HUES48 (cell line): ENCODE measurements around the gene GRK3.
"Not testable (repeated sequence)": the region's sequence is repeated elsewhere in the genome, so short reads cannot be mapped to it uniquely, and the experiment has no call there.

Experiments used
- H3K27ac ChIP-seq: one replicate; pipeline ENCODE4 v1.7.0; 2013; ENCODE audit warnings: low read depth, low read length, inconsistent platforms
- H3K27me3 ChIP-seq: 2 replicates; pipeline ENCODE4 v1.6.1; 2013; ENCODE audit warnings: mild to moderate bottlenecking, low read length; ENCODE audit not compliant: control insufficient read depth, insufficient read depth
- H3K36me3 ChIP-seq: 2 replicates; pipeline ENCODE4 v1.6.1; 2013; ENCODE audit warnings: low read length; ENCODE audit not compliant: control insufficient read depth, insufficient read depth
- H3K4me1 ChIP-seq: 2 replicates; pipeline ENCODE4 v1.6.1; 2013; ENCODE audit warnings: mild to moderate bottlenecking, low read length; ENCODE audit not compliant: control insufficient read depth, insufficient read depth
- H3K4me3 ChIP-seq: 2 replicates; pipeline ENCODE4 v1.5.1; 2013; ENCODE audit warnings: mild to moderate bottlenecking, low read depth, low read length
- H3K9ac ChIP-seq: 2 replicates; pipeline ENCODE4 v1.6.1; 2013; ENCODE audit warnings: mild to moderate bottlenecking, low read depth, low read length, moderate library complexity
- H3K9me3 ChIP-seq: 2 replicates; pipeline ENCODE4 v1.6.1; 2013; ENCODE audit warnings: low read length; ENCODE audit not compliant: control insufficient read depth, insufficient read depth

GRK3 gene

GRCh38 chr22:25602916-25603315 lies 38.4 kb downstream of the GRK3 start:
- Histone ChIP-seq H3K4me3 (no peak overlapping the region), H3K27me3 (no peaks in the 10 kb centered on the region), H3K27ac (no peak overlapping the region)

GRCh38 chr22:25605146-25605545 lies 40.7 kb downstream of the GRK3 start:
- H3K27me3 ChIP-seq, H3K4me1 ChIP-seq, H3K27ac ChIP-seq, H3K36me3 ChIP-seq, H3K9me3 ChIP-seq, H3K9ac ChIP-seq, H3K4me3 ChIP-seq: not testable (repeated sequence)

More at GRCh38 chr22:25602916-25603315, 38.4 kb downstream of the GRK3 start:
- Histone ChIP-seq H3K36me3 (no peaks in the 10 kb centered on the region), H3K9ac (no peak overlapping the region), H3K4me1 (peaks cover 9% of the 10 kb centered on the region; the same call in 1 of the 2 replicates), H3K9me3 (no peaks in the 10 kb centered on the region)

GRCh38 chr22:25605565-25605964 lies 41.1 kb downstream of the GRK3 start:
- H3K36me3 ChIP-seq, H3K27me3 ChIP-seq, H3K4me1 ChIP-seq, H3K27ac ChIP-seq, H3K9ac ChIP-seq, H3K9me3 ChIP-seq, H3K4me3 ChIP-seq: not testable (repeated sequence)

- H3K4me3 ChIP-seq, H3K27ac ChIP-seq, H3K4me1 ChIP-seq, H3K9me3 ChIP-seq, H3K9ac ChIP-seq, H3K27me3 ChIP-seq, H3K36me3 ChIP-seq: not testable (repeated sequence)
Observed at GRCh38 chr22:25611284-25611683, 46.8 kb downstream of the GRK3 start.

GRCh38 chr22:25613131-25613530 lies 48.7 kb downstream of the GRK3 start:
- H3K4me1 ChIP-seq, H3K9ac ChIP-seq, H3K27ac ChIP-seq, H3K4me3 ChIP-seq, H3K9me3 ChIP-seq, H3K36me3 ChIP-seq, H3K27me3 ChIP-seq: not testable (repeated sequence)

GRCh38 chr22:25613558-25613957 lies 49.1 kb downstream of the GRK3 start:
- H3K27me3 ChIP-seq, H3K36me3 ChIP-seq: not testable (repeated sequence)

GRCh38 chr22:25614791-25615190 lies 50.3 kb downstream of the GRK3 start:
- H3K27ac ChIP-seq, H3K9me3 ChIP-seq, H3K9ac ChIP-seq, H3K36me3 ChIP-seq, H3K4me3 ChIP-seq, H3K27me3 ChIP-seq: not testable (repeated sequence)
- H3K4me1 ChIP-seq, result peaks cover 10% of the 10 kb centered on the region; the same call in 1 of the 2 replicates

More at GRCh38 chr22:25613558-25613957, 49.1 kb downstream of the GRK3 start:
- H3K4me1 ChIP-seq, H3K9me3 ChIP-seq, H3K27ac ChIP-seq, H3K4me3 ChIP-seq, H3K9ac ChIP-seq: not testable (repeated sequence)

GRCh38 chr22:25621986-25622385 lies 57.5 kb downstream of the GRK3 start:
- H3K4me3 ChIP-seq, result no peak overlapping the region

GRCh38 chr22:25623310-25623734 lies 58.8 kb downstream of the GRK3 start:
- no peak overlapping the region for H3K4me3 ChIP-seq
- H3K36me3 ChIP-seq, result no peaks in the 10 kb centered on the region
- peaks cover 32% of the 10 kb centered on the region for H3K4me1 ChIP-seq
- H3K9ac ChIP-seq, result no peak overlapping the region
- no peaks in the 10 kb centered on the region for H3K9me3 ChIP-seq
- no peak overlapping the region for H3K27ac ChIP-seq
- no peaks in the 10 kb centered on the region for H3K27me3 ChIP-seq

More at GRCh38 chr22:25621986-25622385, 57.5 kb downstream of the GRK3 start:
- no peaks in the 10 kb centered on the region for H3K27me3 ChIP-seq
- H3K36me3 ChIP-seq, result no peaks in the 10 kb centered on the region
- no peak overlapping the region for H3K9ac ChIP-seq
- no peak overlapping the region for H3K27ac ChIP-seq
- H3K9me3 ChIP-seq, result no peaks in the 10 kb centered on the region
- H3K4me1 ChIP-seq, result peaks cover 28% of the 10 kb centered on the region

GRCh38 chr22:25623851-25624250 lies 59.4 kb downstream of the GRK3 start:
- H3K36me3 ChIP-seq, result no peaks in the 10 kb centered on the region
- H3K27me3 ChIP-seq, result no peaks in the 10 kb centered on the region
- H3K4me3 ChIP-seq, result no peak overlapping the region
- H3K4me1 ChIP-seq, result peaks cover 32% of the 10 kb centered on the region
- no peaks in the 10 kb centered on the region for H3K9me3 ChIP-seq
- no peak overlapping the region for H3K9ac ChIP-seq
- no peak overlapping the region for H3K27ac ChIP-seq

- H3K36me3 ChIP-seq, result no peaks in the 10 kb centered on the region
- no peak overlapping the region for H3K9ac ChIP-seq
- no peak overlapping the region for H3K4me3 ChIP-seq
- H3K4me1 ChIP-seq, result peaks cover 29% of the 10 kb centered on the region
- no peak overlapping the region for H3K27ac ChIP-seq
- no peaks in the 10 kb centered on the region for H3K27me3 ChIP-seq
- no peaks in the 10 kb centered on the region for H3K9me3 ChIP-seq
Observed at GRCh38 chr22:25624476-25624875, 60.0 kb downstream of the GRK3 start.
